Breast epithelium (tissue), 4 donors: ENCODE results near the gene ADGRL3. TPM values are rescaled to one million over a fixed set of nuclear protein-coding genes. Genes with fewer than 3 reads are reported as not detected.

Experiments
- DNase-seq, 2 donors: peaks; one replicate each; pipeline ENCODE4 v3.0.0-alpha.2; 2019; ENCODE audit warnings: low spot score in 2 of 2
- H3K27ac ChIP-seq, 2 donors: fragments of 200-600 bp; sonication (generic) in 1 of 2; one replicate each; pipeline ENCODE4 v1.5.1; 2016 to 2019; ENCODE audit warnings: mild to moderate bottlenecking in 1 of 2
- H3K27me3 ChIP-seq, 2 donors: fragments of 200-600 bp; sonication (generic) in 1 of 2; one replicate each; pipeline versions ENCODE4 v1.5.1 to v1.6.0; 2017 to 2019; ENCODE audit warnings: control low read depth in 1 of 2, mild to moderate bottlenecking in 1 of 2
- H3K36me3 ChIP-seq: fragments of 200-600 bp; one replicate; pipeline ENCODE4 v1.5.1; 2019
- H3K4me1 ChIP-seq, 2 donors: fragments of 200-600 bp; sonication (generic); one replicate each; pipeline ENCODE4 v1.5.1; 2016 to 2019; ENCODE audit warnings: control low read depth in 1 of 2
- H3K4me3 ChIP-seq, 3 donors: fragments of 200-600 bp; sonication (generic); 1 replicate in 2 of 3; 2 replicates in 1 of 3; pipeline ENCODE4 v1.5.1; 2016 to 2019; ENCODE audit warnings: mild to moderate bottlenecking in 3 of 3, moderate library complexity in 2 of 3
- H3K9me3 ChIP-seq, 2 donors: fragments of 200-600 bp; sonication (generic) in 1 of 2; one replicate each; pipeline ENCODE4 v1.5.1; 2016 to 2019; ENCODE audit warnings: control low read depth in 1 of 2
- CTCF ChIP-seq, 3 donors: fragments of 450-650 bp; IDR thresholded peaks; one replicate each; pipeline ENCODE4 v1.5.1; 2016 to 2017; ENCODE audit warnings: antibody characterized with exemption in 3 of 3, mild to moderate bottlenecking in 3 of 3, moderate library complexity in 3 of 3
- POLR2A ChIP-seq: fragments of 450-650 bp; IDR thresholded peaks from one replicate; pipeline ENCODE4 v1.6.1; 2016; ENCODE audit warnings: antibody characterized with exemption, mild to moderate bottlenecking, moderate library complexity
- POLR2AphosphoS5 ChIP-seq, 3 donors: sonication (generic); formaldehyde crosslinking; IDR thresholded peaks; one replicate each; pipeline ENCODE4 v1.6.1; 2017; ENCODE audit warnings: antibody characterized with exemption in 3 of 3
- intact Hi-C: fragments of 100-400 bp; cut with DNase I; formaldehyde crosslinking; loops from one replicate; pipeline ENCODE4 v1.15.1; 2023; ENCODE audit warnings: low total_unique reads
- total RNA-seq, 3 donors: library from RNA; depleted of rRNA; stranded (reverse); fragments of >200 nt; gene quantifications; one replicate each; pipeline ENCODE4 v1.1.0, GENCODE V29; 2016

ADGRL3 gene
- total RNA-seq, 3 donors from 2014 or later = 4.2 to 8.2 (median 6.6) TPM

- no peaks in the 10 kb centered on the region for H3K9me3 ChIP-seq
- intact Hi-C loops = no loop called here
- H3K4me1 ChIP-seq = no peaks in the 10 kb centered on the region
- H3K36me3 ChIP-seq = no peaks in the 10 kb centered on the region
- no peaks in the 10 kb centered on the region for H3K27me3 ChIP-seq
- no peak for TF ChIP-seq POLR2A
- no peak for TF ChIP-seq CTCF (IDR thresholded peaks at IDR 0.05)
- no peak for TF ChIP-seq POLR2AphosphoS5 (IDR thresholded peaks at IDR 0.05)
- no peak overlapping the region for H3K27ac ChIP-seq
- H3K4me3 ChIP-seq = no peak overlapping the region
- no peak for DNase-seq
These were observed 320.0 kb downstream of the ADGRL3 start for GRCh38 chr4:61520166-61520565.

GRCh38 chr4:61520681-61521160, 320.6 kb downstream of the ADGRL3 start:
- H3K4me1 ChIP-seq = no peaks in the 10 kb centered on the region
- no peak overlapping the region for H3K27ac ChIP-seq
- intact Hi-C loops = no loop called here
- H3K4me3 ChIP-seq = no peak overlapping the region
- TF ChIP-seq CTCF (IDR thresholded peaks at IDR 0.05) (no peak), POLR2A (no peak), POLR2AphosphoS5 (IDR thresholded peaks at IDR 0.05) (no peak)
- H3K9me3 ChIP-seq = no peaks in the 10 kb centered on the region
- no peak for DNase-seq
- no peaks in the 10 kb centered on the region for H3K27me3 ChIP-seq
- H3K36me3 ChIP-seq = no peaks in the 10 kb centered on the region

- intact Hi-C loops = no loop called here
- no peaks in the 10 kb centered on the region for H3K4me1 ChIP-seq
- no peak for DNase-seq
- no peak overlapping the region for H3K4me3 ChIP-seq
- H3K9me3 ChIP-seq = no peaks in the 10 kb centered on the region
- H3K36me3 ChIP-seq = no peaks in the 10 kb centered on the region
- H3K27ac ChIP-seq = no peak overlapping the region
- H3K27me3 ChIP-seq = no peaks in the 10 kb centered on the region
- TF ChIP-seq POLR2A (no peak), CTCF (IDR thresholded peaks at IDR 0.05) (no peak), POLR2AphosphoS5 (IDR thresholded peaks at IDR 0.05) (no peak)
These were observed 321.3 kb downstream of the ADGRL3 start for GRCh38 chr4:61521451-61521850.

GRCh38 chr4:61522312-61522711, 322.2 kb downstream of the ADGRL3 start:
- TF ChIP-seq POLR2A = no peak

GRCh38 chr4:61527888-61528287, 327.8 kb downstream of the ADGRL3 start:
- TF ChIP-seq POLR2A (no peak), POLR2AphosphoS5 (IDR thresholded peaks at IDR 0.05) (no peak), CTCF (IDR thresholded peaks at IDR 0.05) (no peak)
- DNase-seq = no peak
- H3K27me3 ChIP-seq = no peaks in the 10 kb centered on the region

More at GRCh38 chr4:61522312-61522711, 322.2 kb downstream of the ADGRL3 start:
- Histone ChIP-seq H3K9me3 (no peaks in the 10 kb centered on the region), H3K27me3 (no peaks in the 10 kb centered on the region), H3K4me1 (no peaks in the 10 kb centered on the region), H3K27ac (no peak overlapping the region), H3K36me3 (no peaks in the 10 kb centered on the region), H3K4me3 (no peak overlapping the region)
- DNase-seq = no peak
- intact Hi-C loops = no loop called here

GRCh38 chr4:61528595-61528994, 328.5 kb downstream of the ADGRL3 start:
- no peaks in the 10 kb centered on the region for H3K9me3 ChIP-seq
- H3K27ac ChIP-seq = no peak overlapping the region
- TF ChIP-seq CTCF (IDR thresholded peaks at IDR 0.05) (no peak), POLR2AphosphoS5 (IDR thresholded peaks at IDR 0.05) (no peak), POLR2A (no peak)
- H3K4me3 ChIP-seq = no peak overlapping the region
- DNase-seq = no peak
- no peaks in the 10 kb centered on the region for H3K36me3 ChIP-seq
- no peaks in the 10 kb centered on the region for H3K4me1 ChIP-seq
- intact Hi-C loops = no loop called here
- no peaks in the 10 kb centered on the region for H3K27me3 ChIP-seq

More at GRCh38 chr4:61527888-61528287, 327.8 kb downstream of the ADGRL3 start:
- intact Hi-C loops = no loop called here
- no peaks in the 10 kb centered on the region for H3K4me1 ChIP-seq
- H3K4me3 ChIP-seq = no peak overlapping the region
- no peaks in the 10 kb centered on the region for H3K36me3 ChIP-seq
- no peaks in the 10 kb centered on the region for H3K9me3 ChIP-seq
- H3K27ac ChIP-seq = no peak overlapping the region
